ENCODE results near the gene ULK3.

DNA sequence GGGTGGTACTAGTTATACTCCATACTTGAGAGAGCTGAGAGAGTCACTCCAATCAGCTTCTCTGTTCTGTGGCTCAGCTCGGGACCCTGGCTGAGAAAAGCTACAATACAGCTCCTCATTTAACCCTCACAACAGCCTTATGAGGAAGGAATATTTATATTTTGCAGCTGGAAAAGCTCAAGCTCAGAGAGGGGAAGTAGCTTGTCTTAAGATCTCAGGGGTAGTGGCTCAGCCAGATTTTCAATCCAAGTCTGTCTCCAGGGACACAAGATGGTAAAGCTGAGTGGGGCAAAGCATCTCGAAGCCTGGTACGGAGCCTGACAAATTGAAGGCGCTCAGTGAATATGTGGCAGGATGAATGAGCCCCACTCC, 15.4 kb upstream of the ULK3 start:
- TF ChIP-seq CTCF (IDR thresholded peaks at IDR 0.05) = no peak
- no peak for TF ChIP-seq POLR2A (IDR thresholded peaks at IDR 0.05)

Data from heart left ventricle (tissue), 13 donors.